Right lobe of liver (tissue), 4 donors: ENCODE data around the gene TXNDC15.

ENCODE experiments used
- POLR2A ChIP-seq: fragments of 450-650 bp; IDR thresholded peaks from one replicate; pipeline ENCODE4 v1.6.1; 2017; ENCODE audit warnings: antibody characterized with exemption, mild to moderate bottlenecking
- TF ChIP-seq, protein P1 (sequence below), 4 donors: fragments of 200-600 bp in 3 of 4; fragments of 450-650 bp in 1 of 4; IDR thresholded peaks; one replicate each; pipeline versions ENCODE4 v1.5.1 to v1.8.0; 2016 to 2022; ENCODE audit warnings: antibody characterized with exemption in 4 of 4, mild to moderate bottlenecking in 2 of 4
- donor health status: DM: no; HTN: no; CAD: no.
- donor health status: DM: no; HTN: no; CAD: no.
- donor health status: DM: no; HTN: yes; CAD: no.

DNA sequence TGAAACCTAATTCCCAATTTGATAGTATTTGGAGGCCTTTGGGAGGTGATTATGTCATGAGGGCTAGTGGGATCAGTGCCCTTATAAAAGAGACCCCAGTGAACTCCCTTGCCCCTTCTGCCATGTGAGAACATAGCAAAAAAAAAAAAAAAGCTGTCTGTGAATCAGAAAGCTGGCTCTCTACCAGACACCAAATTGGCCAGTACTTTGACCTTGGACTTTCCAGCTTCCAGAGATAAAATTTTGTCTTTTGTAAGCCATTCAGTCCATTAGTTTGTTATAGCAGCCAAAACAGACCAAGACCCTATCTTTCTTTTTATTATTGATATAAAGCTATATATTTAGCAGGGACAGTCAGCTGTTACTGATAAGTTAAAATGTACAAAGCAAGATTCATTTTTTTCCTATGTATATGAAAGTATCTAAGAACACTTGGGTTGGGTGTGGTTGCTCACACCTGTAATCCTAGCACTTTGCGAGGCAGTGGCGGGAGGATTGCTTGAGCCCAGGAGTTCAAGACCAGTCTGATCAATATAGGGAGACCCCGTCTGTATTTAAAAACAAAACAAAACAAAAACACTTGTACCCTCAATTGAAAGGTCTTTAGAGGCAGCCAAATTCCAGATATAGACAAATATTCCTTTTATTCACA, 36.5 kb upstream of the TXNDC15 start:
- TF ChIP-seq POLR2A, result no peak
- TF ChIP-seq, protein P1, sequence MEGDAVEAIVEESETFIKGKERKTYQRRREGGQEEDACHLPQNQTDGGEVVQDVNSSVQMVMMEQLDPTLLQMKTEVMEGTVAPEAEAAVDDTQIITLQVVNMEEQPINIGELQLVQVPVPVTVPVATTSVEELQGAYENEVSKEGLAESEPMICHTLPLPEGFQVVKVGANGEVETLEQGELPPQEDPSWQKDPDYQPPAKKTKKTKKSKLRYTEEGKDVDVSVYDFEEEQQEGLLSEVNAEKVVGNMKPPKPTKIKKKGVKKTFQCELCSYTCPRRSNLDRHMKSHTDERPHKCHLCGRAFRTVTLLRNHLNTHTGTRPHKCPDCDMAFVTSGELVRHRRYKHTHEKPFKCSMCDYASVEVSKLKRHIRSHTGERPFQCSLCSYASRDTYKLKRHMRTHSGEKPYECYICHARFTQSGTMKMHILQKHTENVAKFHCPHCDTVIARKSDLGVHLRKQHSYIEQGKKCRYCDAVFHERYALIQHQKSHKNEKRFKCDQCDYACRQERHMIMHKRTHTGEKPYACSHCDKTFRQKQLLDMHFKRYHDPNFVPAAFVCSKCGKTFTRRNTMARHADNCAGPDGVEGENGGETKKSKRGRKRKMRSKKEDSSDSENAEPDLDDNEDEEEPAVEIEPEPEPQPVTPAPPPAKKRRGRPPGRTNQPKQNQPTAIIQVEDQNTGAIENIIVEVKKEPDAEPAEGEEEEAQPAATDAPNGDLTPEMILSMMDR (IDR thresholded peaks at IDR 0.05), result no peak
